Left colon (tissue), 2 donors: ENCODE data around the gene NTPCR. TPM values are rescaled to one million over a fixed set of nuclear protein-coding genes. Genes with fewer than 3 reads are reported as not detected.
"Not testable (repeated sequence)": the region's sequence is repeated elsewhere in the genome, so short reads cannot be mapped to it uniquely, and the experiment has no call there.

Experiments used
- ATAC-seq: fragments of 200-7000 bp; cut with Tn5 transposase; one replicate; pipeline ENCODE4 v1.9.1; 2020; ENCODE audit warnings: mild to moderate bottlenecking, moderate library complexity
- DNase-seq, 2 donors: peaks; one replicate each; pipeline ENCODE4 v3.0.0-alpha.2; 2020
- intact Hi-C, 2 donors: fragments of 100-400 bp; cut with DNase I in 1 of 2; cut with micrococcal nuclease in 1 of 2; formaldehyde crosslinking; loops; one replicate each; pipeline versions ENCODE4 v1.11.2 to v1.14.0; 2022; cut with DNase I, micrococcal nuclease
- total RNA-seq, 2 donors: library from RNA; stranded (reverse); fragmentation: NEBNext Ultra II Directional; extraction: Animal tissue kit (Norgen Biotek cat#: 25700); gene quantifications; one replicate each; pipeline ENCODE4 v1.2.1, GENCODE V29; 2021
- donor health status: DM: no; HTN: no; CAD: no.
- donor health status: DM: yes; HTN: yes; CAD: no.

The NTPCR gene
- total RNA-seq, 2 donors from 2014 or later, result 51.2 to 54.0 TPM

DNA sequence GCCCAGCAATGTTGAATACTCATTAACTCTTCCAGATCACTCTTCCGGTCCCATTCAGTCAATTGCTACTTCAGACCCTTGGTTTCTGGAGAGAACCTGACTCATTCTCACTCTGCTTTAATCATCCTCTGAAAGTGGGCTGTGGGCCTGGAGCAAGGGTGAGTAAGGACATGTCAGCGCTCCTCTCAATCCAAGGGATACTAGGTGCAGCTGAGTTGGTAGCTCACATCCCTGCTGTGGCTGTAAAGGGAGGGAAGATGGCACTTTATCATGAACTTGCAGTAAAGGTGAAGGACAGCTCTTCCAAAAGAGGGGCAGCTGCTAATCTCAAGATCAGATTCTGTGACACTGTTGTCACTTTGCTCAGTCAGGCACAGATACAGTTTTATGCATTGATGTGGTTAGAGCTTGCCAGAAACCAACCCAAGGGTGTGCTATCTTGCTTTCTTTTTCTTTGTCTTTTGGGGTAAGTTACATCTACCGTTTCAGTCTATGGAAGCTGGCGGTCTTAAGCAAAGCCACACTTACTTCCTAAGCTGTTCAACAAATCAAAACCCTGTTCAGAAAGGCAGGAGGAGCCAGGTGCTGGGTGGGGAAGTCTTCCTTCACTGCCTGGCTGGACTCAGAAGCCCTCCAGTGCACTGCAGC, 26.5 kb upstream of the NTPCR start:
- no peak for DNase-seq

DNA sequence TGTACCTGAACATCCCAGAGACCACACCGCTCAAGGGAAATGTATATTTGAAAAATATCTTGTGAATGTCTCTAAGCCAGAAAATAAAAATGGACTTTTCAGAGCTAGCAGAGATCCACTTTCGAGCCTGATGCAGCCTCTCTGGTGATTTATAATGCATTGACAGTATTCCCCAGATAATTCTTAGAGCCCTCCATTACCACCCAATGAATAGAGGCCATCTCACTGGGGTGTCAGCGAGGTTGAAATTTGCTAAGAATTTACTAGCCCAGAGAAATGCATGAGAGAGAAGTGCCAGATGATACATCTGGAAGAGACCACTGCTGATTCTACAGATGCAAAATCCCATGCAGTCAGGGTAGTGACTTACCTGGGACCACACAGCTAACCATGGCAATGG, 25.5 kb upstream of the NTPCR start:
- ATAC-seq, result no peak
- intact Hi-C loops, result no loop called here
- no peak for DNase-seq

More for the DNA sequence above, 26.5 kb upstream of the NTPCR start:
- no peak for ATAC-seq
- intact Hi-C loops, result no loop called here

DNA sequence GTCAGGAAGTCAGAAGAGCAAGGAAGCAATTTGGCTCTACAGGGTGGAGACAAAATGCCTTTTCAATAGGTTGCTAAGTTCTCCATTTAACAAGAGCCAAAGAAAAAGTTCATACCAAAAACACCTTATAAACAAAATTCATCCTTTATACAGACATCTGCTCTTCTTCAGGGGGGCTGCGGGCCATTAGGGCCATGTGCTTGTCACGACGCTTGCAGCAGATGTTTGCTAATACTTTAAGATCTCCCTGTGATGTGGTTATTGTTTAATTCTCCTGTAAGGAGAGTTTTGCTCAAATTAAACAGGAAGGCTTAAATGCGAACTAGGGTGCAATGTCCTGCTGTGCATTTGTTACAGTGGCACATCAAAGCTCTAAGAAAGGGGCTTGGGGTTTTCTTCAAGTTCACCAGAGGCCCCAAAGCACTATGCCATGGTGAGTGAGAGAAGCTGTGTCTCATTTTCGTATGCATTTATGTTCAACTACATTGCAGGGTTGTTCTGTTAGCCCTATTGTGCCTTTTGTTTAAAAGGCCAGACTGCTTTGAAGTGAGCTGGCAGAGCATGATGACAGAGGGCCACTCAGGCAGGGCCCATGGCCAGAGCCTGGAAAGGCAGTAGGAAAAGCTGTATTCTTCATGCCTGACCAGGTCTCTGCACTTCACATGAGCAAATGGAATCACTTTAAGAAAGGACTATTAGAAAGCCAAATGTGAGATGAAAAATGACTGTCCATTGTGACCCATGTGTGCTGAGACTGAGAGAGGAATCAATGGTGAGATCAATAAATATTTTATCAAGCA, 24.8 kb upstream of the NTPCR start:
- DNase-seq (no peak), ATAC-seq (no peak)
- intact Hi-C loops, result no loop called here

DNA sequence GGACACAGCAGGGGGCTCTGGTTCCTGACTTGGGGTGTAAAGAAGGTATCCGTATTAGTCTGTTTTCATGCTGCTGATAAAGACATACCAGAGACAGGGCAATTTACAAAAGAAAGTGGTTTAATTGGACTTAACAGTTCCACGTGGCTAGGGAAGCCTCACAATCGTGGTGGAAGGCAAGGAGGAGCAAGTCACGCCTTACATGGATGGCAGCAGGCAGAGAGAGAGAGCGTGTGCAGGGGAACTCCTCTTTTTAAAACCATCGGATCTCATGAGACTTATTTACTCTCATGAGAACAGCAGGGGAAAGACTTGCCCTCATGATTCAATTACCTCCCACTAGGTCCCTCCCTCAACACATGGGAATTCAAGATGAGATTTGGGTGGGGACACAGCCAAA, 23.2 kb upstream of the NTPCR start:
- intact Hi-C loops, ATAC-seq, DNase-seq: not testable (repeated sequence)

DNA sequence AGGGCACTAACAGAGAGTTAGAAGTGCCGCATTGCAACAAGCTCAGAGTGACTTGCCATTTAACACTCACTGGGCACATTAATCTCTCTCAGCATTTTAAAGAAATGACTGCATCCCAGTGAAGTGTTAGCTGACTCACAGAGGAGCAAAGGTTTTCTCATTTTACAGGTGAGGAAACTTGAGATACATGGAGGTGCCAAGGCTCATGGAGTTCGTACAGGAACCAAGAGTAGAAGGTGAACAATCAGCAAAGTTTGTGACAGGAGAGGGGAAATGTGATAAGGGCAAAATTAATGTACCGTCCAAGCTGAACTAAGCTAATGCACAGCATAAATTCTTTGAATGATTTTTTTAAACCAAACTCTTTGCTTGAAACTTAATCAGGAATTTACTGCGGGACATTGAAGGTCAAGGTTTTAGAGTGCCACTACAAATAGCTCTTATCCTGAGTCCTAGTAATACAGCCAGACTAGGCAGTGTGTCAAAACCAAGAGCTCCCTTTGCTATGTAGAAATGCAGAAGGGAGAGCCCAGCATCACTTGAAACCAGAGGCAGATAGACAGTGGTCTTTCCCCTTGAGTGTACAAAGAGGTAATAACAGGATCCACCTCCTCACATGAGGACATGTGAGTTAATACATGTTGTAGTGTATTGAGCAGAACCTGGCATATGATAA, 22.4 kb upstream of the NTPCR start:
- ATAC-seq, result no peak
- DNase-seq, result no peak
- intact Hi-C loops, result no loop called here

DNA sequence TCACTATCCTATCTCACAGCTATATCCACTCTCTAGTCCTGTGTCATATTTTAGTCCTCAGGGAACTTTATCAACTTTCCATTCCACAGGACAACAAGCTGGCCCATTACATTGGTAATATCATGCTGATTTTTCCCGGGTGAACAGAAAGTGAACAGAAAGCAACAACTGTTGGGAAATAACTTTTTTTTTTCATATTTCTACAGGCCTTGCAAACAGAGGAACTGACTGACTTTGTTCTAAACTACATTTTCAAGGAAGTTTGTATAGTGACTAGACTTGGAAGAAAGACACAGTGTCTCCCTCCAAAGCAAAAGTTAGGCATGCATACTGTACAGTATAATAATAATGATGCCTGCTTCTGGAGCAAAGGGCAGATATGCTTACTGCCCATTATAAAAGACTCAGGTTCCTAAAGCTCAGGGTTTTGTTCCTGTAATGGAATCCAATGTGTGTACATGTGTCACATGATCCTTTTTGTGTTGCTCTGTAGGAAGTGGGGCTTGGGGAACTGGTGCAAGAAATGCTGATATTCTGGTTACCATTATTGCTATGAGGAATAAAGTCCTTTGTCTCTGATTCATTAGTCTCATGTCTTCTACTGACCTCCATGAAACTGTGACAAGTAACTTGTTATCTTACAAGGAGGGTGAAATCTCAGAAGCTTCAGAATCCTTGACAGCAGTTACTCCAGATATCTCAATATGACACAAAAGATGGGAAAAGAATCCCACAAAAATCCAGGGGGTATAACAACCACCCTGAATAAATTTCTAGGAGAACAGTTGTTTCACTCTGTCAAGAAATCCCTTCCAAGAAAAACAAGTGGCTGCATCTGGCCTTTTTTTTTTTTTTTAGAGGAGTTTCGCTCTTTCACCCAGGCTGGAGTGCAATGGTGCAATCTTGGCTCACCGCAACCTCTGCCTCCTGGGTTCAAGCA, 17.7 kb upstream of the NTPCR start:
- ATAC-seq, result no peak
- intact Hi-C loops, result no loop called here
- DNase-seq, result no peak

DNA sequence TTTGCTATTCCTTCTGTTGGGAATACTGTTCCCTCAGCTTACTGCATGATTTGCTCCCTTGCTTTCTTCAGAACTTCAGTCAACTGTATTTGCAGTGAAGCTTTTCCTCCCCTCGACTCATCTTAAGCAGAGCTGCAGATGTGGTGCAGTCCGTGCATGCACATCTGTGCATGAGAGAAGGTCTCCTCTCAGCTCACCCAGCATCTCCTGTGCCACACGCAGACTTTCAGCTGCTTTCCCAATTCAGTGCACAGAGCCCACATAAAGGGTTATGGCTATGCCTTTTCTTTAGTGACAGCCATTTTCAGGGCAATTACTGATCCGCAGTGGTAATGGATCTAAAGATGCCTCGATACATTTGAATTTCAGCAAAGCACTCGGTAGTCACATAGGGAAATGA, 13.5 kb upstream of the NTPCR start:
- intact Hi-C loops, result no loop called here
- no peak for DNase-seq
- no peak for ATAC-seq

DNA sequence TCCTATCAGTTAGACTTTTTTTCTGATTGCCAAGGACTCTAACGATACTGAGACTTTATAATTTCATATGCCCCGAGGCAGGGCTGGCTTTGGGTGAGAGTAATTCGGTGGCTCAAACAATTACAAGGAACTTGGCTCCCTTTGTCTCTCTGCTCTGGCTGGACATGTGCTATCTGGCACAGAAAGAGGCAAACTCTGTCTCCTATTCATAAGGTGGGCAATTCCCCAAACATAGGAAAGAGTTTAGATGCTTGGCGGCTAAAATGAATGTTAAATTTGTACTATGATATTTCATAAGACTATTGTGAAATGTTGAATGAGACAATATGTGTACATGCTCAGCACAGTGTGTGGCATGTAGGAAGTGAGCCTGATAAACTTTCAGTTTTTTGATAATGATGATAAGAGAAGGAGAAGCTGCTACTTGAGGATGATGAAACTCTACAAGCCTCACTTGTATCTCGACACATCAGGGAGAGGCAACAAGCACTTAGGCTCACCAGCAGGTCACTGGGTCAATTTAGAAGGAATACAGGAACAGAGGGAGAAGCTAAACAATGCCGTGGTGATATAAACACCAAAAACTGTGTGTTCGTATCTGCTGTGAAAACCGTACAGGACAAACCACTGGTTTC, 12.6 kb upstream of the NTPCR start:
- ATAC-seq (no peak), DNase-seq (no peak)
- intact Hi-C loops, result no loop called here

DNA sequence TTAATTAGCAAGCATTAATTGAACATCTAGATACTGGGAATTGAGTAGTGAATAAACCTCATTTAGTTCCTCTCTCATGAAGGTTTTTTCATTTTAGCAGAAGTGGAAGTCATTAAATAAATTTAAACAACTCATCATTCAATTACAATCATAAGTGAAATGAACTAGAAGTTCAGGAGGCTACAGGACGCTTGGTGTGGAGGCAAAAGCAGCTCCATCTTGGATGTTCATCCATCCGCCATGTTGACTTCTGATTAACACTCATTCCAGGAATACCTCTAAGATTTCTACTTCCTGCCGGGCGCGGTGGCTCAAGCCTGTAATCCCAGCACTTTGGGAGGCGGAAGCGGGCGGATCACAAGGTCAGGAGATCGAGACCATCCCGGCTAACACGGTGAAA, 11.5 kb upstream of the NTPCR start:
- DNase-seq (no peak), ATAC-seq (no peak)
- intact Hi-C loops, result no loop called here

DNA sequence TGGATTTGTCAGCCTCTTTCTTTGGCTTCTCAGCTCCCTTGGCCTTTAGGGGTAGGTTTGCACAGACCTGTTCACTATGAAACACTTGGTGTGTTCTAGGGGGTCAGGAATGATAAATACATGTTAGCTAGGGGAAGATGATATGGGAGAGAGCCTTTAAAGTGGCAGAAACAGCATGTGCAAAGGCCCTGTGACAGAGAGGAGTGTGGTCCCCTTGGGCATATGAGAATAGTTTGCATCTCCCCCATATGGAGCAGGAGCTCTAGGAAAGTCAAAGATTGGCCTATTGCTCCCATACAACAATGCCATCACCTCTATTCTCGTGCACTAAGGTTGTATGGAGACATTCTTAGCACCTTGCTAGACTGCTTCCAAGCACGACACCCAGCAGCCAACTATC, 10.7 kb upstream of the NTPCR start:
- DNase-seq, result no peak
- no peak for ATAC-seq
- intact Hi-C loops, result no loop called here

DNA sequence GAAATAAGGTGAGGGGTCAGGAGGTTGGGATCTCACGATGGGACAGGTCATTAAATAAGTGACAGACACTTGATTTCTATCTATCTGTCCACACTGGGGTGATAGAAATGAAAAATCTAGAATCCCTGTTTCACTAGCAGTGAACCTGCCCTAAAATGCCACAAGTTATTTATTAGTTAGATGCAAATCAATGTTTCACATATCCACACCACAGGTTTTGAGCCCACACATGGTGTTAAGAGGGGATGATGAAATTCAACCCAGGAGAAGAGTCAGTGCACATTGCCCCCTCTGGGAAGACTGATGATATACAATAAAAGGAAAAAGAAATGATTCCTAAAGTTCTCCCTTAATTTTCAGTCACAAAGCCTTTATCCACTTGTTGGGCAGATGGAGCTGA, 10.1 kb upstream of the NTPCR start:
- intact Hi-C loops, result no loop called here
- no peak for ATAC-seq
- no peak for DNase-seq

DNA sequence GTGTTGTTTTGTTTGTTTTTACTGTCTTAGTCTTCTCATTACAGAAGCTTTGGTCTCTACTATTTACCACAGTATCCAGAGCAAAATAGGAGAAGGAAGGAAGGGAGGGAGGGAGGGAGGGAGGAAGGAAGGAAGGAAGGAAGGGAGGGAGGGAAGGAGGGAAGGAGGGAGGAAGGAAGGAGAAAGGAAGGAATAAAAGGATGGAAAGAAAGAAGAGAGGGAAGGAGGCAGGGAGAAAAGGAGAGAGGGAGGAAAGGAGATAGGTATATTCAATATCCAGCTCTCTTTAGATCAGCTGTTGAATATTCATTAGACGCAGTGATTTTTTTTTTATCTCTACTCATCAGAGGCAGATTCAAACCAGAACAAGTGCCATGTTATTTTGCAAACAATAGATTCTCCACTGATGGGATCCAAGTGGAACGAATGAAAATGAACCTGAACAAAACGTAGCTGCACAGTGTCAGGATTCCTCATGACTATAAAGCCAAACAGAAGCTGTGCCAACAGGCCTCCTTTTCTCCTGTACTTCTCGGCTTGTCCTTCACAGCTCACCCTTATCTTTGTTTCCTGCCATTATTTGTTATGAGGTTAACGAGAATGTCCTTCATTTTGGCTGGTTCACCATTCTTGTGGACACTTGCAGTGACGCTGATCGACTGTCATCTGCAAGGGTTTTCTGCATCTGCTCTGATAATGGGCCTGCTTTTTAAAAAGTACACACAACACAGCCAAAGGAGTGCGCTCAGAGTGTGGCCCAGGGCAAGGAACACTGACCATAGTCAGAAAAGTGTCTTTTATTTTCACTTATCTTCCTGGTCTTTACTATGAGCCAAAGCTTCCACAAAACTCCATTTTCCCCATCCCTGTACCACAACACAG, 7.8 kb upstream of the NTPCR start:
- intact Hi-C loops, result no loop called here

DNA sequence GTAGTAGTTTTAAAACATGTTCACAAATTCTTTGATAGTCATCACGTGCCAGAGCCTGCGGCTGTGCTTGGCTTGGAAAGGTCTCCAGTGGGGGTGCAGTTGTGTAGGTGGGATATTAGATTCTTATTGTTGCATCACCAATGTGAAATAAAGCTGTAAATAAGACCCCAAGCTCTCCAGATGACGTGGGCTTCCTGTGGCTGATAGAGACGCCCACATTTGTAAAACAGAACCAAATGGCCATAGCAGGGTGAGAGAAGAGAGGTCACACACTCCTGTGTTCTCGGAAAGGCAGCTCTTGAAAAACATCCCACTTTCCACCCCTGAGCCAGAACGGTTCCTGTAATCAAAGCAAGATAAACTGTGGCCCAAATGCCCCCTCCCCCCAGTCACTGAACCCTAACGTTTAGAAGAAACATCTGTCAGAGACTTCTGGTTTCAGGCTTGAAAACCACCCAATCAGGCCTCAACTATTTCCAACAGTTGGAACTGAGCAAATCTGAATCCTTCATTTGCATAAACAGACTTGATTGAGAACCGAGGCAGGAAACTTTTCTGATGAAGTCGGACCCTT, 6.6 kb upstream of the NTPCR start:
- ATAC-seq, result no peak
- DNase-seq, result no peak
- intact Hi-C loops, result no loop called here

More for the DNA sequence above, 7.8 kb upstream of the NTPCR start:
- ATAC-seq (no peak), DNase-seq (no peak)

DNA sequence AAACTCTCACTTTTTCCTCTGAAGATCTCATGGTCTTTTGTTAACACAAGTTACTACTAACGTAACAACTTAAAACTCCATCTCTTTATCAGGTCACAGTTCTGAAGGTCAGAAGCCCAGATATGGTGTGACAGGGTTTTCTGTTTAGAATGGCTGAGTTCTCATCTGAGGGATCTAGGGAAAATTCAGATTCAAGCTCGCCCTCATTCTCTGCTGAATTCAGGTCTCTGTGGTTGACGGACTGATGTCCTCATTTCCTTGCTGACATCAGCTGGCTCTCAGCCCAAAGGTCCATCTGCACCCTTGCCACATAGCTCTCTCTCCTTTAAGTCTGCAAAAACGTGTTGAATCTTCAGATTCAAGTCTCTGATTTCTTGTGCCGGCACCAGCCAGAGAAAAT, 6.1 kb upstream of the NTPCR start:
- intact Hi-C loops, result no loop called here
- DNase-seq, result no peak
- ATAC-seq, result no peak

DNA sequence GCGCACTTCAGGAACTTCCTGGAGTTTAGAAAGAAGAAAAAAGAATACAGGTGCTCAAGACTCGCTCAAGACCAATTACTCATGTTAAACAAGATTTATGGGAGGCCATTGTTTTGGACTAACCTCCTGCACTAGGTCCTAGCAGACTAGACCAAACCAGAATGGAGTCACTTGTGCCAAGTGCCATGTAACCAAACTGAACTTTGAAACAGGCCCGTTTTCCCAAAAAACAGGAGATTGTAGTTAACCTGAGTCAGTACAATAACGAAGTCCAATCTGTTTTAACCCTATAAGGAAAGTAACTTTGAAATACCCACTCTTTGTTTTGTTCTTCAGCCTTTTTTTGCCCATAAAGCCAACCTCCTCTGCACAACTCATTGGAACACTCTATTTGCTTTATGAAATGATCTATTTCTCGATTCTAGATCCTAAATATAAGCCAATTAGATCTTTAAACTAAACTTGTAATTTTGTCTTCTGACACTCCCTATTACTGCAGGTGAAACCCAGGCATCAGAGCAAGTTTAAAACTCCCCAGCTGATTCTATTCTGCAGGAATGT, 695 bp upstream of the NTPCR start:
- ATAC-seq, result no peak
- DNase-seq, result no peak
- intact Hi-C loops, result loop anchor here in 1 of 2 donors (10.0 kb wide), 1 partner anchor 315 kb away; the partner anchor contains the start of gene SIPA1L2

DNA sequence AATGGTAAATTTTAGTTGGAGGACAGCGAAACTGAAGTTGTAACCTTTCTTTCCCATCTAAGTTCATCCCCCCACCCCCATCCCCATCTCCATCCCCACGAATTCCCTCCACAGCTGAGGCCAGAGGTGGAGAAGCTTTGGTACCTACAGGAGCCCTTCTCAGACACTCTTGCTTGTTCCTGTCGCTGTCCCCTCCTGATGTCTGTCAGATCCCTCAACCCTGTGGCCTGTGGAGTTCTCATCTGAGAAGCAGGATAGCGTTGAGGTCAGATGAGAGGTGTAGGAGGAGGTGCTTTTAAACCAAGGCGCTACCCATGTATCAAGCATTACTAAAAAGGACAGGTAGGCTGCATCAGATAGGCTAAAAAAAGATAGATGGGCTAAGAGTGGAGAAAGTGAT, 769 bp downstream of the NTPCR start:
- DNase-seq (peak in 1 of 2 donors; percentile 32), ATAC-seq (peak; percentile 55)
- intact Hi-C loops, result loop anchor here in 1 of 2 donors (10.0 kb wide), 1 partner anchor 316 kb away; the partner anchor contains the start of gene SIPA1L2

DNA sequence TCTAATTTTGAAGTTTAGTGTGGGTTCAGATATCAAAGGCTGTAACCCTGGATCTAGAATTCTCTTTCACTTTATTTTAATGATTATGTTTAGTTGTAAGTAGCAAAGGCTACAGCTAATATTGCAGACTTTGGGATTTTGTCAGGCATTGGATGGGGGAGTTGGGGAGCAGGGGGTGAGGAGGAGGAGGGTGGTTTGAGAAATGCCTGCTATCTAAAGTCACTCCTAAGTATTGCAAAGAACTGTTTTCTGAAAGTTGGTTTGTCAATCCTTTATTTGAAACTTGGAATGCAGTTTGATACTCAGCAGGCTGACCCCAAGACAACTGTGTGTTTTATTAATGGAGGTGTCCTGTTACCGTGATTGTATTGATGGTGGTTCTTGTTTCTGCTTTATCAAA, 1.2 kb downstream of the NTPCR start:
- DNase-seq, result no peak
- no peak for ATAC-seq
- intact Hi-C loops, result loop anchor here in 1 of 2 donors (10.0 kb wide), 1 partner anchor 317 kb away; the partner anchor contains the start of gene SIPA1L2
